Smooth muscle cell of the brain vasculature (primary cell): ENCODE data around the gene ZC3HAV1.
"Not testable (repeated sequence)": the region's sequence is repeated elsewhere in the genome, so short reads cannot be mapped to it uniquely, and the experiment has no call there.

Experiments
- DNase-seq: peaks from one replicate; pipeline ENCODE4 v3.0.0-alpha.2; 2012; ENCODE audit warnings: low read depth, low spot score

Gene ZC3HAV1

GRCh38 chr7:139109188-139109982 is at the start of gene ZC3HAV1:
TSS of gene ZC3HAV1 (minus strand) at chr7:139109720. CDS start at chr7:139109331, 389 bp downstream.
- DNase-seq, result peak; percentile 57

- DNase-seq, result no peak
Measured at GRCh38 chr7:139153832-139154231, 44.3 kb upstream of the ZC3HAV1 start.

GRCh38 chr7:139152149-139152548 is 42.6 kb upstream of the ZC3HAV1 start:
- no peak for DNase-seq

GRCh38 chr7:139139150-139139549 is 29.6 kb upstream of the ZC3HAV1 start:
- no peak for DNase-seq

- peak; percentile 68 for DNase-seq
Measured at GRCh38 chr7:139133335-139134139, 24.0 kb upstream of the ZC3HAV1 start.

GRCh38 chr7:139132887-139133286 is 23.4 kb upstream of the ZC3HAV1 start:
- no peak for DNase-seq

GRCh38 chr7:139131601-139132041 is 22.1 kb upstream of the ZC3HAV1 start:
- DNase-seq, result no peak

- DNase-seq, result not testable (repeated sequence)
Measured at GRCh38 chr7:139129814-139130213, 20.3 kb upstream of the ZC3HAV1 start.

- no peak for DNase-seq
Measured at GRCh38 chr7:139127648-139128047, 18.1 kb upstream of the ZC3HAV1 start.

- DNase-seq, result no peak
Measured at GRCh38 chr7:139125657-139126056, 16.1 kb upstream of the ZC3HAV1 start.

- DNase-seq, result not testable (repeated sequence)
Measured at GRCh38 chr7:139124995-139125394, 15.5 kb upstream of the ZC3HAV1 start.

GRCh38 chr7:139124084-139124914 is 14.8 kb upstream of the ZC3HAV1 start:
- no peak for DNase-seq

GRCh38 chr7:139119486-139119849 is 9.9 kb upstream of the ZC3HAV1 start:
- no peak for DNase-seq

GRCh38 chr7:139118805-139119485 is 9.4 kb upstream of the ZC3HAV1 start:
- no peak for DNase-seq

GRCh38 chr7:139118234-139118804 is 8.8 kb upstream of the ZC3HAV1 start:
- no peak for DNase-seq

GRCh38 chr7:139117599-139118233 is 8.2 kb upstream of the ZC3HAV1 start:
- DNase-seq, result no peak

- no peak for DNase-seq
Measured at GRCh38 chr7:139116999-139117398, 7.5 kb upstream of the ZC3HAV1 start.

GRCh38 chr7:139115104-139115503 is 5.6 kb upstream of the ZC3HAV1 start:
- DNase-seq, result no peak

- DNase-seq, result no peak
Measured at GRCh38 chr7:139114585-139114984, 5.1 kb upstream of the ZC3HAV1 start.

- DNase-seq, result no peak
Measured at GRCh38 chr7:139114018-139114417, 4.5 kb upstream of the ZC3HAV1 start.
